SK-N-SH treated with all-trans-retinoic acid at 6 μM for 48 hours (cell line): Measurements from ENCODE around the gene MDFIC.

Experiments
- ATAC-seq: fragments of 200-7000 bp; cut with Tn5 transposase; 3 replicates; pipeline ENCODE4 v1.9.1; 2020; ENCODE audit warnings: mild to moderate bottlenecking, moderate library complexity
- ARNTL ChIP-seq: fragments of 450-650 bp; formaldehyde crosslinking; IDR thresholded peaks from 2 replicates; pipeline ENCODE4 v1.5.0; 2020; ENCODE audit warnings: low read depth, mild to moderate bottlenecking, moderate library complexity, borderline replicate concordance
- BACH2 ChIP-seq: fragments of 250-450 bp; sonication (Bioruptor Pico); IDR thresholded peaks from 2 replicates; pipeline ENCODE4 v1.9.0; 2021; ENCODE audit warnings: mild to moderate bottlenecking, borderline replicate concordance
- CSDC2 ChIP-seq: fragments of 250-450 bp; sonication (Bioruptor Pico); IDR thresholded peaks from 2 replicates; pipeline ENCODE4 v1.5.0; 2020; ENCODE audit warnings: mild to moderate bottlenecking, moderate library complexity
- CSRNP3 ChIP-seq: fragments of 250-450 bp; sonication (Bioruptor Pico); IDR thresholded peaks from 2 replicates; pipeline ENCODE4 v1.5.1; 2021; ENCODE audit warnings: mild to moderate bottlenecking, moderate library complexity
- ESRRG ChIP-seq: fragments of 250-450 bp; sonication (Bioruptor Pico); IDR thresholded peaks from 2 replicates; pipeline ENCODE4 v1.6.1; 2021; ENCODE audit warnings: mild to moderate bottlenecking
- GLIS3 ChIP-seq: fragments of 250-450 bp; sonication (Bioruptor Pico); IDR thresholded peaks from 2 replicates; pipeline ENCODE4 v1.5.0; 2020; ENCODE audit warnings: mild to moderate bottlenecking, moderate library complexity
- ISL1 ChIP-seq: fragments of 250-450 bp; sonication (Bioruptor Pico); IDR thresholded peaks from 2 replicates; pipeline ENCODE4 v2.1.2; 2022; ENCODE audit warnings: mild to moderate bottlenecking, moderate library complexity
- OSR1 ChIP-seq: fragments of 250-450 bp; sonication (Bioruptor Pico); IDR thresholded peaks from 2 replicates; pipeline ENCODE4 v1.8.0; 2022; ENCODE audit warnings: moderate library complexity, mild to moderate bottlenecking, inconsistent platforms
- PATZ1 ChIP-seq: fragments of 250-450 bp; sonication (Bioruptor Pico); IDR thresholded peaks from 2 replicates; pipeline ENCODE4 v1.8.0; 2020; ENCODE audit warnings: mild to moderate bottlenecking, moderate library complexity, borderline replicate concordance
- RARB ChIP-seq: fragments of 250-450 bp; sonication (Bioruptor Pico); IDR thresholded peaks from 2 replicates; pipeline ENCODE4 v1.8.0; 2021; ENCODE audit warnings: mild to moderate bottlenecking, moderate library complexity
- SNAI2 ChIP-seq: fragments of 250-450 bp; sonication (Bioruptor Pico); IDR thresholded peaks from 2 replicates; pipeline ENCODE4 v1.5.0; 2020; ENCODE audit warnings: mild to moderate bottlenecking, moderate library complexity
- TCF4 ChIP-seq: fragments of 250-450 bp; sonication (Bioruptor Pico); IDR thresholded peaks from 2 replicates; pipeline ENCODE4 v1.8.0; 2021; ENCODE audit warnings: mild to moderate bottlenecking, moderate library complexity, borderline replicate concordance
- TSHZ2 ChIP-seq: fragments of 250-450 bp; sonication (Bioruptor Pico); IDR thresholded peaks from 2 replicates; pipeline ENCODE4 v1.5.0; 2020; ENCODE audit warnings: mild to moderate bottlenecking, moderate library complexity
- ZC3H10 ChIP-seq: fragments of 250-450 bp; sonication (Bioruptor Pico); IDR thresholded peaks from 2 replicates; pipeline ENCODE4 v1.5.1; 2021; ENCODE audit warnings: mild to moderate bottlenecking, moderate library complexity
- ZFP3 ChIP-seq: fragments of 250-450 bp; sonication (Bioruptor Pico); IDR thresholded peaks from 2 replicates; pipeline ENCODE4 v1.5.0; 2020; ENCODE audit warnings: mild to moderate bottlenecking, moderate library complexity
- ZNF565 ChIP-seq: fragments of 450-650 bp; formaldehyde crosslinking; conservative IDR thresholded peaks from 2 replicates; pipeline ENCODE4 v1.5.0; 2020; ENCODE audit warnings: low read depth, mild to moderate bottlenecking, moderate library complexity
- ZNF70 ChIP-seq: fragments of 450-650 bp; formaldehyde crosslinking; IDR thresholded peaks from 2 replicates; pipeline ENCODE4 v1.5.0; 2020; ENCODE audit warnings: mild to moderate bottlenecking, moderate library complexity
- ZNF8 ChIP-seq: fragments of 450-650 bp; formaldehyde crosslinking; IDR thresholded peaks from 2 replicates; pipeline ENCODE4 v1.5.0; 2020; ENCODE audit warnings: mild to moderate bottlenecking, moderate library complexity
- TF ChIP-seq, protein P1 (sequence below): fragments of 250-450 bp; sonication (Bioruptor Pico); IDR thresholded peaks from 2 replicates; pipeline ENCODE4 v1.5.1; 2020; ENCODE audit warnings: low read depth, mild to moderate bottlenecking, moderate library complexity
- TF ChIP-seq, protein P2 (sequence below): fragments of 250-450 bp; sonication (Bioruptor Pico); IDR thresholded peaks from 2 replicates; pipeline ENCODE4 v1.8.0; 2021; ENCODE audit warnings: low read depth, mild to moderate bottlenecking, moderate library complexity, borderline replicate concordance

The MDFIC gene

DNA sequence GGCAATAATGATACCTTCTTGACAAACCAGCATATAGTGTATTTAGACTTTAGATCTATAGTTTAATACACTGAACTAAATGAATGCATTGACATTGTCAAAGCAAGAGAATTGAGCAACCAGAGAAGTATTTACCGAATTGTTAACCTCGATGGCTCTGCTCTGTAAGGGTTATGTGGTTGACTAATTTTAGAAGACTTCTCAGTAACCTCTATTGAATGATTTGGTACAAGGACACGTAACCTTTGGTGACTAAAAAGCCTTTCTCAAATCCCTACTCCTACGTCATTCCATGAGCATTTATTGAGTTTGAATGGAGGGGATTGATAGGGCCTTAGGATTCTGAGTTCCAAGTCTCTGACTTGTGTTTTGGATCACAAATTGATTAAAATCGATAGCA is 67.6 kb downstream of the MDFIC start:
- no peak for ATAC-seq
- TF ChIP-seq PATZ1 (no peak), ZC3H10 (CRISPR knock-in tag) (no peak), ESRRG (no peak), GLIS3 (no peak), ARNTL (no peak), ZNF70 (CRISPR knock-in tag) (no peak), TSHZ2 (CRISPR knock-in tag) (no peak), SNAI2 (CRISPR knock-in tag) (no peak), RARB (CRISPR knock-in tag) (no peak), TCF4 (CRISPR knock-in tag) (no peak), ISL1 (no peak), BACH2 (CRISPR knock-in tag) (no peak), CSDC2 (CRISPR knock-in tag) (no peak), CSRNP3 (CRISPR knock-in tag) (no peak), ZFP3 (CRISPR knock-in tag) (no peak), ZNF8 (CRISPR knock-in tag) (no peak), ZNF565 (CRISPR knock-in tag) (no peak), OSR1 (CRISPR knock-in tag) (no peak)
- TF ChIP-seq, protein P1, sequence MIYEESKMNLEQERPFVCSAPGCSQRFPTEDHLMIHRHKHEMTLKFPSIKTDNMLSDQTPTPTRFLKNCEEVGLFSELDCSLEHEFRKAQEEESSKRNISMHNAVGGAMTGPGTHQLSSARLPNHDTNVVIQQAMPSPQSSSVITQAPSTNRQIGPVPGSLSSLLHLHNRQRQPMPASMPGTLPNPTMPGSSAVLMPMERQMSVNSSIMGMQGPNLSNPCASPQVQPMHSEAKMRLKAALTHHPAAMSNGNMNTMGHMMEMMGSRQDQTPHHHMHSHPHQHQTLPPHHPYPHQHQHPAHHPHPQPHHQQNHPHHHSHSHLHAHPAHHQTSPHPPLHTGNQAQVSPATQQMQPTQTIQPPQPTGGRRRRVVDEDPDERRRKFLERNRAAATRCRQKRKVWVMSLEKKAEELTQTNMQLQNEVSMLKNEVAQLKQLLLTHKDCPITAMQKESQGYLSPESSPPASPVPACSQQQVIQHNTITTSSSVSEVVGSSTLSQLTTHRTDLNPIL (CRISPR knock-in tag) = no peak
- TF ChIP-seq, protein P2, sequence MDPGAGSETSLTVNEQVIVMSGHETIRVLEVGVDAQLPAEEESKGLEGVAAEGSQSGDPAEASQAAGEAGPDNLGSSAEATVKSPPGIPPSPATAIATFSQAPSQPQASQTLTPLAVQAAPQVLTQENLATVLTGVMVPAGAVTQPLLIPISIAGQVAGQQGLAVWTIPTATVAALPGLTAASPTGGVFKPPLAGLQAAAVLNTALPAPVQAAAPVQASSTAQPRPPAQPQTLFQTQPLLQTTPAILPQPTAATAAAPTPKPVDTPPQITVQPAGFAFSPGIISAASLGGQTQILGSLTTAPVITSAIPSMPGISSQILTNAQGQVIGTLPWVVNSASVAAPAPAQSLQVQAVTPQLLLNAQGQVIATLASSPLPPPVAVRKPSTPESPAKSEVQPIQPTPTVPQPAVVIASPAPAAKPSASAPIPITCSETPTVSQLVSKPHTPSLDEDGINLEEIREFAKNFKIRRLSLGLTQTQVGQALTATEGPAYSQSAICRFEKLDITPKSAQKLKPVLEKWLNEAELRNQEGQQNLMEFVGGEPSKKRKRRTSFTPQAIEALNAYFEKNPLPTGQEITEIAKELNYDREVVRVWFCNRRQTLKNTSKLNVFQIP = no peak

DNA sequence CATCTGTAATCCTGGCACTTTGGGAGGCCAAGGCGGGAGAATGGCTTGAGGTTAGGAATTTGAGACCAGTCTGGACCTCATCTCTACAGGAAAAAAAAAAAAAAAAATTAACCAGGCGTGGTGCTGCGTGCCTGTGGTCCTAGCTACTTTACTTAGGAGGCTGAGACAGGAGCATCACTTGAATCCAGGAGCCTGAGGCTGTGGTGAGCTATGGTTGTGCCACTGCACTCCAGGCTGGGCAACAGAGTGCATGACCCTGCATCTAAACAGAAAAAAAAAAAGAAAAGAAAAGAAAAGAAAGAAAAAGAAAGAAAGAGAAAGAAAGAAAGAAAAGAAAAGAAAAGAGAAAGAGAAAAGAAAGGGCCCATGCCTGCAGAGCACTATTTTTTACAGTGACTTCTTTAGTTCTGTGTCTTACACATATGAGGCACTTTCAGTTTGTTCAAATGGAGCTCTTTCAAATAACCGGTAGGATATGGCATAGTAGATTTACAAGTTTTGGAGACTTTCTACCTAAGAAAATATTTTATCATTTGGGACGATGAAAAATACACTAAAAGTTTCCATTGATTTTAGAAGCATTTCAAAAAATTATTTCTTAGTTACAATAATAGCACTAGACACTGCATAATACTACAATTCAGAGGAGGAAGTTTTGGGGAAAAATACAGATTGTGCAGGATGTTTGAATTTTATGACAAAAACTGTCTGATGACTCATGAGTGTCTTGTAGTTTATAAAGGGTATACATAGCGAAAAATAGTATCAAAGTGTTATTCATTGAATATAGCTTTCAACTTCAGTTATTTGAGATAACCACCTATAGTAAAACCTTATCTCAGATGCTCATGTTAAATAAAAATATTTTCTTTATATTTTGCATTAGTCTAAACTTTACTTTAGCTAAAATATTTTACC is 75.9 kb downstream of the MDFIC start:
- TF ChIP-seq, protein P2 = no peak
- no peak for TF ChIP-seq ZNF8 (CRISPR knock-in tag)
- TF ChIP-seq ISL1 = no peak
- ATAC-seq = no peak
